Effector CD4-positive, alpha-beta T cell (primary cell): Measurements from ENCODE around the gene PILRA.
"Not testable (repeated sequence)": the region's sequence is repeated elsewhere in the genome, so short reads cannot be mapped to it uniquely, and the experiment has no call there.

Experiments used
- DNase-seq: peaks from one replicate; pipeline ENCODE4 v3.0.0-alpha.2; 2020

PILRA gene

DNA sequence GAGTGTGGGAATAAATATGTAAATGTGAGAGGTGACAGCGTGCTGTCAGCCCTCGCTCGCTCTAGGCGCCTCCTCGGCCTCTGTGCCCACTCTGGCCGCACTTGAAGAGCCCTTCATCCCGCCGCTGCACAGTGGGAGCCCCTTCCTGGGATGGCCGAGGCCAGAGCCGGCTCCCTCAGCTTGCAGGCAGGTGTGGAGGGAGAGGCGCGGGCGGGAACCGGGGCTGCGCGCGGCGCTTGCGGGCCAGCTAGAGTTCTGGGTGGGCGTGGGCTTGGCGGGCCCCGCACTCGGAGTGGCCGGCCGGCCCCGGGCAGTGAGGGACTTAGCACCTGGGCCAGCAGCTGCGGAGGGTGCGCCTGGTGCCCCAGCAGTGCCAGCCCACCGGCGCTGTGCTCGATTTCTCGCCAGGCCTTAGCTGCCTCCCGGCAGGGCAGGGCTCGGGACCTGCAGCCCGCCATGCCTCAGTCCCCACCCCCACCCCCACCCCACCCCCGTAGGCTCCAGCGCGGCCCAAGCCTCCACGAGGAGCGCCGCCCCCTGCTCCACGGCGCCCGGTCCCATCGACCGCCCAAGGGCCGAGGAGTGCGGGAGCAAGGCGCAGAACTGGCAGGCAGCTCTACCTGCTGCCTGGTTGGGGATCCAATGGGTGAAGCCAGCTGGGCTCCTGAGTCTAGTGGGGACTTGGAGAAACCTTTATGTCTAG is 8.4 kb downstream of the PILRA start:
- not testable (repeated sequence) for DNase-seq

- not testable (repeated sequence) for DNase-seq
Observed at GRCh38 chr7:100382234-100382853, 9.1 kb downstream of the PILRA start.

DNA sequence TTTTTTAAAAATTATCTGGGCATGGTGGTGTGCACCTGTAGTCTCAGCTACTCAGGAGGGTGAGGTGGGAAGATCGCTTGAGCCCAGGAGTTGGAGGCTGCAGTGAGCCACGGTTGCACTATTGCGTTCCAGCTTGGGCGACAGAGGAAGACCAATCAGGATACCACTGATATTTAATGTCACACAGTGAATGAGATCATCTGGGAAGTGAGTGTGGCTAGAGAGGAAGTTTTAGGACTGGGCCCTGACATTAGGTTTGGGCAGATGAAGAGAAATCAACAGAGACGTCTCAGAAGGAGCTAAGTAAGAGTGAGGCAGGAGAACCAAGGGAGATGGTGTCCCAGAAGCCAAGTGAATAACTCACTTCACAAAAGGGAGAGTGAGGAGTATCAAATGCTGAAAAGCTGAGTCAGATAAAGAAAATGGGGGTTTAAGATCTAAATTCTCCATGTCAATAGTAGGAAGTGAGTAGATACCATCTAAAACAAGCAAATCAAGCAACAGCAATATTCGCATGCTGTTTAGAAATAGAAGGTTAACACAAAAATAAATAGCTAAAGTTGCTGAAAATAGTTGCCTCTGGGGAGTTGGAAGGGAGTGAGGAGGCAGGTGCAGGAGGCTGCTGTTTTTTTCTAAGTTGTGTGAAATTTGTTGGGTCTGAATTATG is 11.5 kb downstream of the PILRA start:
- DNase-seq: no peak

- no peak for DNase-seq
Observed at GRCh38 chr7:100386940-100387339, 13.7 kb downstream of the PILRA start.

- no peak for DNase-seq
Observed at GRCh38 chr7:100387695-100388094, 14.4 kb downstream of the PILRA start.

DNA sequence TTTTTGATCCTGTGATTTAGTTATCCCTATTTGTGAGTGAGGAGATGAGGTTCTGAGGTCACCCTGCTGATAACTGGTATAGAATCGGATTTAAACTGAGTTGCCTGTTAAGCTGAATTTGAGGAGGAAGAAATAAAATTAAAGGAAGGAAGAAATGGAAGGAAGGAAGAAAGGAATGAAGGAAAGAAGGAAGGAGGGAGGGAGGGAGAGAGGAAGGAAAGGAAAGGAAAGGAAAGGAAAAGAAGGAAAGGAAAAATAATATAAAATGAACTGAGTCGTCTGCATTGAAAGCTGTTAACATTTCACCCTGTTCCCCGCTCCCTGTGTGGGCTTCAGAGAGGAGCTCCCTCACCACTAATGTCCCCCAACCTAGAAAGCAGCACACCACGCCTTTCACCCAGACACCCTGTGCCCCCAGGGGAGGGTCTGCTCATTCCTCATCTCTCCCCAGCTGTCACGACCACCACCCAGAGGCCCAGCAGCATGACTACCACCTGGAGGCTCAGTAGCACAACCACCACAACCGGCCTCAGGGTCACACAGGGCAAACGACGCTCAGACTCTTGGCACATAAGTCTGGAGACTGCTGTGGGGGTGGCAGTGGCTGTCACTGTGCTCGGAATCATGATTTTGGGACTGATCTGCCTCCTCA is 16.3 kb downstream of the PILRA start:
- DNase-seq: no peak

GRCh38 chr7:100390286-100391009 is 17.2 kb downstream of the PILRA start:
- no peak for DNase-seq

DNA sequence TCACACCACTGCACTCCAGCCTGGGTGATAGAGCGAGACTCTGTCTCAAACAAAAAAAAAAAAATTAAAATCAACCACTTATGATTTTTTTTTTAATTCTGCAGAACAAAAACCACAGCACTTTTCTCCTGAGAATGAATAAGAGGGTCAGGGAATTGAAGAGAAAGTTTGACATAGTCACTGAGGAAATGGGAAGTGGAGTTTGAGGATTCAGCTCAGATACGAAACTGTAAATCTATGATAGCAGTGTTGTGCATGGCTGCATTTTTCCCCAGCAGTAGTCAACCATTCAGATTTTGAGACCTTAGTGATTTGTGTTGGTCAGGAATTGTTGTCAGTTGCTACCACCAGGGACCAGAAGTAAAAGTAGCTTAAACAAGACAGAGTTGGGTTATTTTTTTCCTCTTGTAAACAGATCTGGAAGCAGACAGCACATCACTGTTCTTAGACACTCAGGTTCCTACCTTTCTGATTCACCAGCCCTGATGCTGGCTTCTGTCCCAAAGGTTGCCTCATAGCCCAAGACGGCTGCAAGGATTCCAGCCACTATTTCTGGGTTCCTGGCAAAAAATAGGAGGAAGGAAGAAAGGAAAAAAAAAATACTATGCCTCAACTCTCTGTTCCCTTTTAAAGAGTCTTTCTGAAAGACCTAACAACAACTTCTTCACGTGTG is 20.1 kb downstream of the PILRA start:
- DNase-seq: no peak

GRCh38 chr7:100394077-100394476 is 20.8 kb downstream of the PILRA start:
- DNase-seq: no peak

GRCh38 chr7:100396421-100396982 is 23.2 kb downstream of the PILRA start:
- no peak for DNase-seq

DNA sequence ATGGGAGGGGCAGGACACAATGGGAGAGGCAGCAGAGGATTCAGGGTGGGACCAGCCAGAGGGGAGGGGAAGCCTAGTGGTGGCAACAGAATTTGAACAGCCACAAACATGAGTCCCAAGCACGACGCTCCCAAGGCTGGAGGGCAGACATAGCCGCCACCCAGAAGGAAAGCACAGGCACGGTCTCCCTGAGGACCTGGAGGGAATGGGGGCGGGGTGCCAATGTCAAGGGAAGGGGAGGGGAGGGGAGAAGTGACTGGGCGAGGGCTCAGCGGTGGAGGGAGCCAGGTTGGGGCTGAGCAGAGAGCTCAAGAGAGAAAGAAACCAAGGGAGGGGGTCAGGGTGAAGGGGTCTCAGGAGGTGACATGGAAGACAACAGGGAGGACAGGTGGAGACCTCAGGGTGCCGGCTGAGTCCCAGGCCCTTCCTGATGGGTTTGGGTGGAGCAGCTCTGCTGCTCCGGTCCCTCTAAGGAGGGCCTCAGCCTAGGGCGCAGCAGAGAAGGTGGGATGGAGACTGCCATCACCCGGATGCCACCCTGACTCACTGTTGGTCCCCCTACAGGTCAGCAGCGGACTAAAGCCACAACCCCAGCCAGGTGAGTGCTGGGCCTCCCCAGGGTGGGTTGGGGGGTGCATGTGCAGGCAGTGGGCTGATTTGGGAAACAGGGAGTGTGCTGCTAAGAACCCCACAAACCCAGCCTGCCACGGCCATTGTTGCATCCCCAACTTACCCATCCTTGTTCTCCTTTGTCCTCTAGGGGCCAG is 24.2 kb downstream of the PILRA start:
- DNase-seq: no peak

DNA sequence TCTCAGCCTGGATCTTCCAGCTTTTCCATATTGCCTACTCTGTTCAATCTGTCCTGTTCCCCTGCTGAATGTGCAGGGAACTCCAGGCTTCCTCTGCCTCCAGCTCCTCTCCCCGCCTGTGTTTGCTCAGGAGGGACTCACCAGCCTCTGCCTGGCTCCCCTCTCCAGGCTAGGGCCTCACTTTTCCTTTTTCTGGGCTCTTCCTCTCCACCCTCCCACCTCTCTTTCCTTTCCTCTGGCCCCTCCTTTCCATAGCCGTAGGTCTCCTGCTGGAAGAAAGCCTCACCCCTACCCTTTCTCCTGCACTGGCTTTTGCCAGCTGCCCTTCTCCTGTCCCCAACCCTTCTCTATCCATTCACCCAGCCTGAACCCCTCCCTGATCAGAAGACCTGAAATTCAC is 25.0 kb downstream of the PILRA start:
- no peak for DNase-seq

DNA sequence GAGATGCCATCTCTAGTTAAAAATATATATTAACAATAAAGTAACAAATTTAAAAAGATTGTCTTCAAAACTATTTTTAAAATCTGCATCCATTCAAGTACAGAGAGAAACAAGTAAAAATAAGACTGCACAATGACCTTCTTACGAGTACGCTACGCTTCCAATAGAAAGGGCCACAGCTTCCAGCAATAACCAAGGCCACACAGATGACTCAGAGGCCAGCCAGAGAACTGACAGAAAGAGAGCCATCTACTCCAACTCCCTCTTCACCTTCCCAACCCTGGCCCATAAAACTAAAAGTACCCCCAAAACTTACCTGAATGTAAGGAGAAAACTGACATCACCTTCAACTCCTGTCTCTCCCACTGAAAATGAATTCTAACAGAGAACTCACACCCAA is 26.8 kb downstream of the PILRA start:
- no peak for DNase-seq

DNA sequence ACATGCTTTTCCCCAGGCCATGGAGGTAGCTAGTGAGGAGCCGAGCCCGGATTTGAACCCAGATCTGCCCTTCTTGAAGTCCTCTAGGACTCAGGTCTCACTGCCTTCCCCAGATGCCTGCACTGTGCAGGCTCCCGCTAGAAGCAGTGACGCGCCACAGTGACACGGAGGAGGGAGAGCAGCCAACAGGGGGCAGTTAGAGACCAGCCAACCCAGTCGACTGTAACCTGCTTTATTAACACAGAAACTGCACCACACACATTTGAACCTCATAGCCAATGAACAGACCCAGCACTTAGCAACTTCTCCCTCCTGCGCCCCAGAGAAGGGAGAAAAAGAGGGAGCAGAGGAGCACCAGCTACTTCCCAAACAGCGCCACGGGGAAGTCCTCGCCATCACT is 27.4 kb downstream of the PILRA start:
- no peak for DNase-seq

DNA sequence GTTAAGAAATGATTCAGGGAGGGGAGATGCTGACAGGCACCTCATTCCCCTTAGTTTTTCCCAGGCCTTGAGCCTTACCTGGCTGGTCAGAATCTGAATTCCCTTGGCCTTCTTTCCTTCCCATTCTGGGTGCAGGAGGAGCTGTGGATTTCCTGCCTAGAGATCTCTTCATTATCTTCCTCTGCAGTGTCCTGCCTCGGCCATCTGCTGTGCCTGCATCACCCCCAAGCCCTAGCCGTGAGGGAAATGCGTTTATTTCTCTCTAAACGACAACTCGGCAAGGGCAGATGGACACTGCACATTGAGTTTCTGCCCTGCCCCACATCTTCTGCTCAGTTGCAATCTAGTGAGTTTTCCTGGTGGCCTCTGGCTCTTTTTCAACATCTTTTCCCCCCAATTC is 28.5 kb downstream of the PILRA start:
- DNase-seq: no peak

DNA sequence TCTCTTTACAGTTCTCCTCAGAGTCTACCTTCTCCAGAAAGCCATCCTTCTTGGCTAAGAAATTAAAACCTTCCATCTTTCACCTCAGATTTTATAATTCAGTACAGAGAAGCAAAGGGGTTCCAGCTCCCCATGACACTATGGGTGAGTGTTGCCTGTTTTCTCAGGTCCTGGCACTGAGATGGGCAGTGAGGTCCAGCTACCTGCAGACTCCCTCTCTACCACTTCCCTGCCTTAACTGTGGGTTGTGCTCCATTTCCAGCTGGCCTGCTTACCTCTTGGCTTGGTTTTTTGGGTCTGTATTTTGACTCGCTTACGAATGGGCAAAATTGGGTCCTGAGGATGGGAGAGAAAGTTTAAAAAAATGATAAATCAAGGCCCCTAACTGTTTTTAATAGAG is 29.0 kb downstream of the PILRA start:
- no peak for DNase-seq

DNA sequence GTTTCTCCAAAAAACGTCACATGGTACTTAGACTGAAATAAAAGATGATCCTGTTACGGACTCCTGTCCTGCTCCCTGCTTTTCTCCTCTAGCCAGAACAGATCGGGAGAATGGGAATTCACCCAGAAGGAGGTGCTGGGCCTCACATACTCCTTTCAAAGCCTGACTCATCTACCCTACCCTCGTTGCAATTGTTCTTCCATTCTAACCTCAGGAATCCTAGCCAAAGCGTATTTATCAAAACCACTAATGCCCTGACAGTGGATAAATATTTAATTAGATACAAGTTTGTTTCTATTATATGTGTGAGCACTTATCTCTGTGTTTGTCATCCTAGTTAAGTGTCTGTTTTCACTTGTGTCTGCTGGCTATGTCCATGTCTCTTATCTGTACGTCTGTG is 33.5 kb downstream of the PILRA start:
- DNase-seq: no peak

- DNase-seq: peak; percentile 29
Observed at GRCh38 chr7:100407285-100408180, 34.2 kb downstream of the PILRA start.

DNA sequence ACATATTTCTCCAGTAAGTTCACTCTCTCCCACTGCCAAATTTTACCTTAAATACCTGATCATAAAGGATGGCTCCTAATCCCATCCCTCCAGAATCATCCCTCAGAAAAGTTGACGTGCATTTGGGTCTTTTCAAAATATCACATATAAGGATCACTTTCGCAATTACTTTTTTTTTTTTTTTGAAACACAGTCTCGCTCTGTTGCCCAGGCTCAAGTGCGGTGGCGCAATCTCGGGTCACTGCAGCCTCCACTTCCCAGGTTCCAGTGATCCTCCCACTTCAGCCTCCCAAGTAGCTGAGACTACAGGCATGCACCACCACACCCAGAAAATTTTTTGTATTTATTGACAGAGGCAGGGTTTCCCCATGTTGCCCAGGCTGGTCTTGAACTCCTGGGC is 37.8 kb downstream of the PILRA start:
- DNase-seq: no peak

DNA sequence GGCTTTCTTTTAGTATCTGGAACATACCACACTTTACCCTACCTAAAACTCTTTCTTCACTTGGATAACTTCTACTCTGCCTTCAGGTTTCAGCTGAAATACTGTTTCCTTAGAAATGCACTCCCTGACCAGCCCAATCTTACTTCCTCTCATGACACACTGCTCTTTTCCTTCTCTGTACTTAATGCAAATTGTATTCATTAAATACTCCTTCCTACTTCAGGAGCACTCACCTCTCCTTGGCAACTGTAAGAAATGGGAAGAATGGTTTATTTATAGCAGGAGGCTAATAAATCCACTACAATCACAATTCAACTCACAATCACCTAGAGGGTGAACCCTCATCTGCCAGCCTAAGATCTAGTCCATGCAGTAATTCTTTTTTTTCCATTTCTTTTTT is 40.1 kb downstream of the PILRA start:
- no peak for DNase-seq
